ENCODE data around the gene GPR180.

DNA sequence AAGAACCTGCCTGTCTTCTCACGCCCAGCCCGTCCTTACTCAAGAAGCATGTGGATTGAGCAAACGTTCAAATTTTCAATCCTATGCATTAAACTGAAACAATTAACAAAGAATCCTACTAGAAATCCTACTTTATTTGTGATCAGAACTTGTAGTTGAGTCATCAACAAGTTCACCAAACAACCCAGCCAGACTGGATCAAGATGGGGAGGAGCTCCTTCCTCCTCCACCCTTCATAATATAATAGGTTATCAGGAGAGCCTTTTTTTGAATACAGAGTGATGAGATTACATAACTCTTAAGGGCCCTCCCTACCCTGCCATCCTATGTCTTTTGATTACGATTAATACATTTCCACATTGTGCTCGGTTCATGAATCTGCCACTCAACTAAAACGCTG lies 78.0 kb downstream of the GPR180 start:
- TF ChIP-seq EZH2 (IDR thresholded peaks at IDR 0.05; ENCODE audit: insufficient read depth, poor library complexity, severe bottlenecking) = no peak
- no peak for TF ChIP-seq EZH2phosphoT487 (IDR thresholded peaks at IDR 0.05; ENCODE audit: insufficient read depth, low read depth)

Data from GM23248 (cell line).